ENCODE data around the gene PRICKLE1.
"Not testable (repeated sequence)": the region's sequence is repeated elsewhere in the genome, so short reads cannot be mapped to it uniquely, and the experiment has no call there.

The PRICKLE1 gene

GRCh38 chr12:42556917-42557316, 32.6 kb downstream of the PRICKLE1 start:
- DNase-seq: no peak

GRCh38 chr12:42552822-42553221, 36.7 kb downstream of the PRICKLE1 start:
- DNase-seq: no peak

- DNase-seq: no peak
These were observed 38.7 kb downstream of the PRICKLE1 start for GRCh38 chr12:42550800-42551199.

- no peak for DNase-seq
These were observed 42.8 kb downstream of the PRICKLE1 start for GRCh38 chr12:42546709-42547108.

GRCh38 chr12:42541965-42542364, 47.6 kb downstream of the PRICKLE1 start:
- peak; percentile 40 for DNase-seq

- DNase-seq: not testable (repeated sequence)
These were observed 48.2 kb downstream of the PRICKLE1 start for GRCh38 chr12:42541308-42541707.

GRCh38 chr12:42539696-42540095, 49.9 kb downstream of the PRICKLE1 start:
- peak; percentile 56 for DNase-seq

- DNase-seq: no peak
These were observed 51.3 kb downstream of the PRICKLE1 start for GRCh38 chr12:42538203-42538602.

- DNase-seq: no peak
These were observed 55.2 kb downstream of the PRICKLE1 start for GRCh38 chr12:42534184-42534838.

- DNase-seq: no peak
These were observed 59.3 kb downstream of the PRICKLE1 start for GRCh38 chr12:42530284-42530683.

GRCh38 chr12:42525444-42525843, 64.1 kb downstream of the PRICKLE1 start:
- DNase-seq: no peak

GRCh38 chr12:42524716-42525115, 64.8 kb downstream of the PRICKLE1 start:
- DNase-seq: no peak

- DNase-seq: no peak
These were observed 73.0 kb downstream of the PRICKLE1 start for GRCh38 chr12:42516573-42516972.

- no peak for DNase-seq
These were observed 77.9 kb downstream of the PRICKLE1 start for GRCh38 chr12:42511656-42512055.

- no peak for DNase-seq
These were observed 78.7 kb downstream of the PRICKLE1 start for GRCh38 chr12:42510823-42511222.

GRCh38 chr12:42508913-42509460, 80.6 kb downstream of the PRICKLE1 start:
- no peak for DNase-seq

GRCh38 chr12:42507565-42507964, 82.0 kb downstream of the PRICKLE1 start:
- no peak for DNase-seq

- DNase-seq: no peak
These were observed 82.5 kb downstream of the PRICKLE1 start for GRCh38 chr12:42507081-42507480.

- peak; percentile 39 for DNase-seq
These were observed 85.5 kb downstream of the PRICKLE1 start for GRCh38 chr12:42504049-42504448.

- no peak for DNase-seq
These were observed 86.9 kb downstream of the PRICKLE1 start for GRCh38 chr12:42502682-42503081.

GRCh38 chr12:42498549-42499247, 90.8 kb downstream of the PRICKLE1 start:
- DNase-seq: peak; percentile 20

GRCh38 chr12:42496886-42497285, 92.7 kb downstream of the PRICKLE1 start:
- no peak for DNase-seq

- no peak for DNase-seq
These were observed 94.3 kb downstream of the PRICKLE1 start for GRCh38 chr12:42495244-42495643.

GRCh38 chr12:42492267-42492666, 97.3 kb downstream of the PRICKLE1 start:
- no peak for DNase-seq

All from fibroblast of skin of scalp (primary cell).